Ureter (tissue), 1 donor: Measurements from ENCODE around the gene FCGR3A. TPM values are rescaled to one million over a fixed set of nuclear protein-coding genes. Genes with fewer than 3 reads are reported as not detected.
"Not testable (repeated sequence)": the region's sequence is repeated elsewhere in the genome, so short reads cannot be mapped to it uniquely, and the experiment has no call there.

Source experiments
- DNase-seq: peaks from one replicate; pipeline ENCODE4 v3.0.0-alpha.2; 2020; ENCODE audit warnings: low spot score
- total RNA-seq: library from RNA; stranded (reverse); gene quantifications from one replicate; pipeline ENCODE4 v1.2.4, GENCODE V29; 2023
- donor health status: DM: yes; HTN: yes; CAD: no.

The FCGR3A gene
- total RNA-seq, 1 donor from 2014 or later, result 6.8 TPM

- DNase-seq, result not testable (repeated sequence)
Measured at GRCh38 chr1:161556990-161557389, 7.4 kb upstream of the FCGR3A start.

GRCh38 chr1:161556143-161556542, 6.5 kb upstream of the FCGR3A start:
- not testable (repeated sequence) for DNase-seq

- not testable (repeated sequence) for DNase-seq
Measured at GRCh38 chr1:161554815-161555417, 5.3 kb upstream of the FCGR3A start.

GRCh38 chr1:161554340-161554739, 4.7 kb upstream of the FCGR3A start:
- not testable (repeated sequence) for DNase-seq

GRCh38 chr1:161553631-161554030, 4.0 kb upstream of the FCGR3A start:
- not testable (repeated sequence) for DNase-seq

- DNase-seq, result not testable (repeated sequence)
Measured at GRCh38 chr1:161550942-161551341, 1.3 kb upstream of the FCGR3A start.

- DNase-seq, result not testable (repeated sequence)
Measured at GRCh38 chr1:161548749-161549406, 740 bp downstream of the FCGR3A start.

- DNase-seq, result not testable (repeated sequence)
Measured at GRCh38 chr1:161547995-161548741, 1.4 kb downstream of the FCGR3A start.

GRCh38 chr1:161545005-161545731, 4.5 kb downstream of the FCGR3A start:
- DNase-seq, result not testable (repeated sequence)

GRCh38 chr1:161543125-161543524, 6.5 kb downstream of the FCGR3A start:
- DNase-seq, result not testable (repeated sequence)

- DNase-seq, result not testable (repeated sequence)
Measured at GRCh38 chr1:161542091-161542559, 7.5 kb downstream of the FCGR3A start.

- not testable (repeated sequence) for DNase-seq
Measured at GRCh38 chr1:161540570-161540960, 9.1 kb downstream of the FCGR3A start.

GRCh38 chr1:161539731-161540569, 9.7 kb downstream of the FCGR3A start:
- peak; percentile 86 for DNase-seq

- not testable (repeated sequence) for DNase-seq
Measured at GRCh38 chr1:161538925-161539479, 10.6 kb downstream of the FCGR3A start.

GRCh38 chr1:161537068-161537669, 12.4 kb downstream of the FCGR3A start:
- DNase-seq, result not testable (repeated sequence)

GRCh38 chr1:161532644-161533567, 16.7 kb downstream of the FCGR3A start:
- DNase-seq, result not testable (repeated sequence)

- DNase-seq, result no peak
Measured at GRCh38 chr1:161531986-161532643, 17.5 kb downstream of the FCGR3A start.
